Left lung (tissue), 10 donors: Measurements from ENCODE around the gene LZIC. TPM values are rescaled to one million over a fixed set of nuclear protein-coding genes. Genes with fewer than 3 reads are reported as not detected.

ENCODE experiments used
- ATAC-seq: fragments of 200-7000 bp; cut with Tn5 transposase; one replicate; pipeline ENCODE4 v1.9.1; 2020; ENCODE audit warnings: moderate library complexity
- DNase-seq, 4 donors: peaks; one replicate each; pipeline ENCODE4 v3.0.0-alpha.2; 2013 to 2020
- H3K27ac ChIP-seq, 2 donors: fragments of 200-600 bp; sonication (generic) in 1 of 2; one replicate each; pipeline versions ENCODE4 v1.5.0 to v1.8.0; 2020 to 2021
- H3K27me3 ChIP-seq, 2 donors: fragments of 200-600 bp; sonication (generic) in 1 of 2; one replicate each; pipeline versions ENCODE4 v1.5.0 to v1.8.0; 2020 to 2021
- H3K36me3 ChIP-seq, 2 donors: fragments of 200-600 bp; sonication (generic) in 1 of 2; one replicate each; pipeline versions ENCODE4 v1.5.0 to v1.8.0; 2020 to 2021
- H3K4me1 ChIP-seq, 2 donors: fragments of 200-600 bp; one replicate each; pipeline ENCODE4 v1.8.0; 2021
- H3K4me3 ChIP-seq, 2 donors: fragments of 200-600 bp; sonication (generic) in 1 of 2; one replicate each; pipeline versions ENCODE4 v1.5.0 to v1.8.0; 2020 to 2021; ENCODE audit warnings: mild to moderate bottlenecking in 1 of 2
- H3K9me3 ChIP-seq, 2 donors: fragments of 200-600 bp; sonication (generic) in 1 of 2; one replicate each; pipeline versions ENCODE4 v1.5.0 to v1.8.0; 2020 to 2021
- CTCF ChIP-seq, 2 donors: fragments of 200-600 bp; sonication (generic) in 1 of 2; IDR thresholded peaks; one replicate each; pipeline versions ENCODE4 v1.5.0 to v1.8.0; 2021; ENCODE audit warnings: antibody characterized with exemption in 2 of 2
- intact Hi-C, 2 donors: fragments of 100-400 bp; cut with DNase I; formaldehyde crosslinking; loops; one replicate each; pipeline versions ENCODE4 v1.11.2 to v1.14.2; 2022
- polyA plus RNA-seq, 6 donors: library from polyadenylated mRNA; unstranded; fragments of 120-200 nt; gene quantifications; one replicate each; pipeline ENCODE4 v1.2.1, GENCODE V29; 2013; ENCODE audit not compliant: insufficient read length in 6 of 6
- total RNA-seq, 2 donors: library from RNA; stranded (reverse); fragmentation: NEBNext Ultra II Directional; extraction: Animal tissue kit (Norgen Biotek cat#: 25700); gene quantifications; one replicate each; pipeline ENCODE4 v1.2.1, GENCODE V29; 2021
- donor health status: DM: no; HTN: yes; CAD: no.
- donor health status: DM: no; HTN: no; CAD: no.

The LZIC gene
- total and polyA plus RNA-seq, 8 donors, result 26.6 to 72.8 (median 69.0) TPM

- DNase-seq (no peak), ATAC-seq (no peak)
- TF ChIP-seq CTCF (IDR thresholded peaks at IDR 0.05), result no peak
- Histone ChIP-seq H3K4me3 (no peak overlapping the region), H3K36me3 (peaks cover 0 to 6% of the 10 kb centered on the region in 2 donors), H3K27ac (no peak overlapping the region), H3K9me3 (no peaks in the 10 kb centered on the region), H3K27me3 (no peaks in the 10 kb centered on the region), H3K4me1 (peaks cover 8 to 44% of the 10 kb centered on the region in 2 donors)
- intact Hi-C loops, result loop anchor here in 1 of 2 donors (10.0 kb wide), 1 partner anchor 88 kb away; the partner anchor contains the start of gene UBE4B
These were observed 3.1 kb upstream of the LZIC start for GRCh38 chr1:9946315-9946714.

GRCh38 chr1:9942399-9942938 lies 722 bp downstream of the LZIC start:
- H3K9me3 ChIP-seq, result no peaks in the 10 kb centered on the region
- H3K27me3 ChIP-seq, result no peaks in the 10 kb centered on the region
- ATAC-seq (peak; percentile 75), DNase-seq (peak in 2 of 4 donors; percentile 29 to 41)
- H3K4me1 ChIP-seq, result peaks cover 4 to 28% of the 10 kb centered on the region in 2 donors
- peaks cover 0 to 7% of the 10 kb centered on the region in 2 donors for H3K36me3 ChIP-seq
- peak; percentile 31 to 32 for TF ChIP-seq CTCF (IDR thresholded peaks at IDR 0.05)
- H3K4me3 ChIP-seq, result peak overlapping the region; percentile 63 to 65
- intact Hi-C loops, result loop anchor here in 1 of 2 donors (10.0 kb wide), 1 partner anchor 92 kb away; the partner anchor contains the start of gene UBE4B
- H3K27ac ChIP-seq, result peak overlapping the region; percentile 81 to 90

- ATAC-seq (no peak), DNase-seq (no peak)
- no peak overlapping the region for H3K27ac ChIP-seq
- H3K4me3 ChIP-seq, result no peak overlapping the region
- TF ChIP-seq CTCF (IDR thresholded peaks at IDR 0.05), result no peak
- H3K9me3 ChIP-seq, result no peaks in the 10 kb centered on the region
- H3K27me3 ChIP-seq, result no peaks in the 10 kb centered on the region
- peaks cover 0 to 59% of the 10 kb centered on the region in 2 donors for H3K36me3 ChIP-seq
- intact Hi-C loops, result loop anchor here in 1 of 2 donors (10.0 kb wide), 1 partner anchor 55 kb away; no protein-coding TSS in a partner anchor
- no peaks in the 10 kb centered on the region for H3K4me1 ChIP-seq
These were observed 13.5 kb downstream of the LZIC start for GRCh38 chr1:9929431-9930385.

- Histone ChIP-seq H3K4me3 (no peak overlapping the region), H3K27ac (no peak overlapping the region), H3K36me3 (peaks cover 0 to 38% of the 10 kb centered on the region in 2 donors), H3K9me3 (no peaks in the 10 kb centered on the region), H3K4me1 (no peaks in the 10 kb centered on the region), H3K27me3 (no peaks in the 10 kb centered on the region)
- DNase-seq (no peak), ATAC-seq (no peak)
- no peak for TF ChIP-seq CTCF (IDR thresholded peaks at IDR 0.05)
- intact Hi-C loops, result no loop called here
These were observed 15.9 kb downstream of the LZIC start for GRCh38 chr1:9927259-9927658.

- H3K27ac ChIP-seq, result no peak overlapping the region
These were observed 20.8 kb downstream of the LZIC start for GRCh38 chr1:9922342-9922741.

More at GRCh38 chr1:9922342-9922741, 20.8 kb downstream of the LZIC start:
- H3K36me3 ChIP-seq, result no peaks in the 10 kb centered on the region
- peak; percentile 84 for ATAC-seq
- no peak overlapping the region for H3K4me3 ChIP-seq
- no peak for TF ChIP-seq CTCF (IDR thresholded peaks at IDR 0.05)
- DNase-seq, result no peak
- no peaks in the 10 kb centered on the region for H3K4me1 ChIP-seq
- intact Hi-C loops, result no loop called here
- no peaks in the 10 kb centered on the region for H3K27me3 ChIP-seq
- no peaks in the 10 kb centered on the region for H3K9me3 ChIP-seq
